Peyer's patch (tissue), 4 donors: Measurements from ENCODE around the gene TGFBR2.

Experiments
- CTCF ChIP-seq, 6 experiments: fragments of 450-650 bp in 4 of 6; fragments of 200-600 bp in 2 of 6; sonication (generic) in 1 of 6; IDR thresholded peaks; one replicate each; pipeline ENCODE4 v1.5.1; 2017 to 2019; ENCODE audit warnings: antibody characterized with exemption in 6 of 6, mild to moderate bottlenecking in 3 of 6, moderate library complexity in 1 of 6
- POLR2A ChIP-seq, 2 donors: fragments of 450-650 bp; IDR thresholded peaks; one replicate each; pipeline ENCODE4 v1.5.1; 2017; ENCODE audit warnings: antibody characterized with exemption in 2 of 2, mild to moderate bottlenecking in 2 of 2, moderate library complexity in 2 of 2

- TF ChIP-seq CTCF (IDR thresholded peaks at IDR 0.05) (no peak), POLR2A (IDR thresholded peaks at IDR 0.05) (no peak)
These were observed 121.7 kb downstream of the TGFBR2 start for GRCh38 chr3:30728143-30728542.
